Esophagus mucosa (tissue), 1 donor: Measurements from ENCODE around the gene C1QTNF3. TPM values are rescaled to one million over a fixed set of nuclear protein-coding genes. Genes with fewer than 3 reads are reported as not detected.

ENCODE experiments used
- ATAC-seq: fragments of 200-7000 bp; cut with Tn5 transposase; one replicate; pipeline ENCODE4 v1.9.1; 2020
- total RNA-seq: library from RNA; stranded (reverse); gene quantifications from one replicate; pipeline ENCODE4 v1.2.4, GENCODE V29; 2023
- donor health status: DM: yes; HTN: yes; CAD: no.

The C1QTNF3 gene
- total RNA-seq, 1 donor from 2014 or later = 1.2 TPM

DNA sequence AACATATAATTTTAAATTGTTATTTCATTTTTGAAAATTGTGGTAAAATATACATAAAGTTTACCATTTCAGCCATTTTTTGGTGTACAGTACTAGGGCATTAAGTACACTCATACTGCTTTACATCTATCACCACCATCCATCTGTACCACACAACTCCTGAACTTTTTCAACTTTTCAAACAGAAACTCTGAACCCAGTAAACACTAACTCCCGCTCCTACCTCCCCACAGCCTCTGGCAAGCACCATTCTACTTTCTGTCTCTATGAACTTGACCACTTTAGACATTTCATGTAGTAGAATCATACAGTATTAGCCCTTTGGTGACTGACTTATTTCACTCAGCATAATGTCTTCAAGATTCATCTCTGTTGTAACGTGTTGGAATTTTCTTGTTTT lies 50.1 kb downstream of the C1QTNF3 start:
- no peak for ATAC-seq

- no peak for ATAC-seq
These were observed 57.6 kb downstream of the C1QTNF3 start for GRCh38 chr5:33985447-33985846.

DNA sequence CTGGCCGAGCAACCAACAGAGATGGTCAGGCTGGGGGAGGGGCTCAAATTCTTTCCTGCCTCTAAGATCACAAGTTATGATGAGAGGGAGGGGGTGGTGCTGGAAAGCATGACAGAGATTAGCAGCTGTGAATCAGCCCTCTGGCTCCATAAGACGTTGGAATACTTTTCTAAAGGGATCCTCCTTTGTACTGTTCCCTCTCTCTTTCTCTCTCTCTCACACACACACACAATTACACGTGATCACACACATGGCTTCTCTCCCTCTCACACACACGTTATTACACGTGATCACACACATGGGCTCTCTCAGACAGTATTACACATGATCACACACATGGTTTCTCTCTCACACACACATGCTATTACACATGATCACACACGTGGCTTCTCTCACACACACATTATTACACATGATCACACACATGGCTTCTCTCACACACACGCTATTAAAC lies 58.3 kb downstream of the C1QTNF3 start, which contains the start of gene SLC45A2:
Gene SLC45A2 (minus strand): TSS at position 23 of the 454 bp plus-strand sequence. CDS start 110 bp downstream, outside the sequence.
- no peak for ATAC-seq

DNA sequence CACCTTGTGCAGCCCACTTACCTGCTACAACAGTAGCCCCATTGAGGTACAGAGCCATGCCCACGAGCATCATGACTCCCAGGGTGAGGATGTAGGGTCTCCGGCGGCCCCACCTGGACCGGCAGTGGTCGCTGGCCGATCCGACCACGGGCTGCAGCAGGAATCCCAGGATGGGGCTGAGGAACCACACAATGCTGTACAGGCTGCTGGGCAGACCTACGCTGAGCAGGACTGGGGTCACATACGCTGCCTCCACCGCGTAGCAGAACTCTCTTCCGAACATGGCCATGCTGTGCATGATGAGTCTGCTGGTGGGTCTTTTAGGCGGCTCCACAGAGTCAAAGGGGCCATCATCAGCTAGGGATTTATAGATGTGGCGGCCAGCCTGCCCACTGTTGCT lies 58.8 kb downstream of the C1QTNF3 start:
- ATAC-seq = no peak

DNA sequence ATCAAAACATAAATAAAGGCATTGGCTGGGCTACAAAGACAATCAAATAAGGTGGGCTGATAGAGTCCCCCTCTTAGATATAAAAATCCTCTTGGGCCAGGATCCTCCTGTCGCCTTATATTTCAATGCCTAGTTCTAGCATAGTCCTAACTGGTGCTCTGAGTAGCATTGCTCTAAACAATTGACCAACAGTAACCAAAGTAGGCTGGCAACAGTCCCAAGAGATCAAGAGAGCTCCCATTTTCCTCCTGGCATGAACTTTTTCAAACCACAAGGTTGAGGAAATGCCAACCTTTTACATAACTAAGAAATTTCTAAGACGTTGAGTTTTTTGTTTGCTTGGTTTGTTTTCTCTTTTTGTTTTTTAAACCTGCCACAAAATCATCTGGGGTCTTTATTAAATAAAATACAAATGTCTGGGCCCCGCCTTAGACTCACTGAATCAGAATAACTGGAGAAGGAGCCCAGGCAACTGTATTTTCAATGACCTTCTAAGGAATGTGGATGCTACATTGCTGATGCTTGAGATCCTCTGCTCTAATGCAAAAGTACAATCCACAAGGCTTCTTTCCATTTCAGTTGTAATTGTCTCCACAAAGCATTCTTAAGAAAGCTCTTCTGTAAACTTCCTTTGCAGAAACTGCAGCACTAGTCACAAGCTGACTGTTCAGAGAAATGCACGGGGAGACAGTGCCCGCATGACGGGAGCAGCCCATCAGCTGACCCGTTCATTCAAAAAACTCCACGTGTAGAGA lies 61.4 kb downstream of the C1QTNF3 start:
- ATAC-seq = no peak

DNA sequence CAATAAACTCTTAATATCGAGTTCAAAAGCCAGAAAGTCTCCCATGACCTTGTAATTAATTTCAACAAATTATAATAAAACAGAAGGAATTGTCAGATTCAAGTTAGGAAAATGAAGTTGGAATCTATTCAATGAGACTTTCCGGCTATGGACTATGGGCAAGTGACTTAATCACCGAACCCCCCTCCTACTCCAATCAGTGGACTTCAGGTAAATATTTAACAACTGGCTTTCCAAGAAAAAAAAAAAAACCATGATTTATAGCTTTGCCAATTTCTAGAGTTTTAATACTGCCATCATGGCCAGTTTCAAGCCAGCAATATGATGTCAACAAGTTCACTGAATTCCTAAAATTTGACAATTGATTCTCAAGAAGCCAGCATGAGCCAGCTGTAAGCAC lies 63.0 kb downstream of the C1QTNF3 start:
- ATAC-seq = no peak

DNA sequence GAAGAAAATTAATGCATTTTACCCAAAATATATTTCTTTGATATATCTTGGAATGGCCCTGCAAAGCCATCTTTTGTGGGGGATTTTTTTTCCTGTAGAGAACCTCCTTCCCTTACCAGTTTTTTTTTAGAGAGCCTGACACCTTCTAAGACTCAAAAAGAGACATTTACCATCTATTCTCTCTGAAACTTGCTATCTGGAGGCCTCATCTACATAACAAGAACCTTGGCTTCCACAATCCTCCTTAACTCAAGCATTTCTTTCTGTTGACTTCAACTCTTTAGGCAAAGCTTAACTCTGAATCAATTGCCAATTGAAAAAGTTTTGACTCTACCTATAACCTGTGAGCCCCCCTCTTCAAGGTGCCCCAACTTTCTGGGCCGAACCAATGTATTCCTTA lies 64.7 kb downstream of the C1QTNF3 start:
- ATAC-seq = no peak

DNA sequence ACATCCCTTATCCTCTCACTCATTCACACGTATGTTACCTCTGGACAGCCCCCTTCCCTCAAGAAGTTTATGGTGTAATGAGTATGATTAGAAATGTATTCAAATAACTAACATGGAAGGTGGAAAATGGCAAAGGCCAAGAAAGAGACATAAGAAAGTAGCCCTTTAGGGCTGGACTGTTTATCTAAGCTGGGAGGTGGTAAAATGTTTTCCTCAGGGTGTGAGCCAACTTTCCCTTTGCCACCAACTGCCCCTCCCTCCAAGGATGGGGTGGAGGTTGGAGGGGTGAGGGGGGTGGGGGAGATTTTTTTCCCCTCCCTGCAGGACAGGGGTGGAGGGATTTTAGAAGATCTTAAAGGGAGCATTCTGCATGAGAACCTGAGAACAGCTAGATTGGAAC lies 66.7 kb downstream of the C1QTNF3 start:
- ATAC-seq = no peak

GRCh38 chr5:33975852-33976251 lies 67.2 kb downstream of the C1QTNF3 start:
- no peak for ATAC-seq

DNA sequence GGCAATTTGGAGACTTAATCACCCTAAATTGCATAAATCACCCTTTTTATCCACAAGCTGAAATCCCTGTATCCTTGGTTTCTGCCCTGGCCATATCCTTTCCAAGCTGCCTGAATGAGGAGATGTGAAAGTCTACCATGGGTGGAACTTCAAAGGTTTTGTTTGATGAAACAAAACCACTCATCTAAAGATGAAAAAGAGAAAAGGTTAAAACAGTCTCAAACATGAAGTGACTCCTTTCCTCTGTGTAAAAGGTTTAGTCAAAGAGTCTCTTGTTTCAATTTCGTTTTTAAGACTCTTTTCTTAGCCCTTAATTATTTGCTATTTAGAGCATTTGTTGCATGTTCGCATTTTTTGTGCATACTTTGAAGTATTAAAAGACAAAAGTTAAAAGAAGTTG lies 69.7 kb downstream of the C1QTNF3 start:
- no peak for ATAC-seq

DNA sequence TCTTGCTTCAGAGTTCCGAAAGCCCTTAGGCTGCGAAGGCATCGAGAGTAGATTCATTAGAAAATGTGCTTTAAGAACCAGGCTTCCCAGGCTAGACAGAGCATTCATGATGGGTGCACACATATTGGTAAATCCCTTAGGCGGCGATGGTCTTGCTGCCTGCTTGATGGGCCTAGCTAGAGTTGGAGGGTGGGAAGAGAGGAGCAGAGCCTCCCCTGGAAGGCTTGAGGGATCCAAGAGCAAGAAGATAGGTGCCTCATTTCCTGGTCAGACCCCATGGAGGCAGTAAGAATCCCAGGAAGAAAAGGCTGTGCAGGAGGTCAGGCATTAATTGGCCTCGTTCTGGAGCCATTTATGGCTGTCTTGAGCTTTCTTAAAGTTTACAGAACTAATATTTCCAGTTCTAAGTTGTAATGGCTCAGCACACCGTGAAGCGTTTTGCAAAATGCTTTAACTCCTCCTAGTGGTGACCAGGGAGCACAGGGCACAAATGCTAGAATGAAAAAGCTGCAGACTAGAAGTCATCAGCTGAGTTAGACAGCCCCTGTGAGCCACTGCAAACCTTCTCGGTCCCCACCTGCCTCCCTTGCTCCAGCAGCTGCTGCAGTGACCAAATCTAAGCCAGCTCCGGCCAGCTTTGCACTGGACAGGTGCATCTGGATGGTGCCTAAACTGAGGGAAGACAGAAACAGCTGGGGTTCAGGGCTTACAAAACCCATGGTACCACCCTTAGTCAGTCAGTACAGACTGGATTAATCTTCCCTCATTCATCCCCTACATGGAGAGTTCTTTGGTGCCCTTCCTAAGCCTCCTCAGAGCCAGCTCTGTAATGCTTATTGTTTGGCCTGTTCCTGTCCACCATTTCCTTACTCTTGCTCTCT lies 73.2 kb downstream of the C1QTNF3 start:
- peak; percentile 74 for ATAC-seq

DNA sequence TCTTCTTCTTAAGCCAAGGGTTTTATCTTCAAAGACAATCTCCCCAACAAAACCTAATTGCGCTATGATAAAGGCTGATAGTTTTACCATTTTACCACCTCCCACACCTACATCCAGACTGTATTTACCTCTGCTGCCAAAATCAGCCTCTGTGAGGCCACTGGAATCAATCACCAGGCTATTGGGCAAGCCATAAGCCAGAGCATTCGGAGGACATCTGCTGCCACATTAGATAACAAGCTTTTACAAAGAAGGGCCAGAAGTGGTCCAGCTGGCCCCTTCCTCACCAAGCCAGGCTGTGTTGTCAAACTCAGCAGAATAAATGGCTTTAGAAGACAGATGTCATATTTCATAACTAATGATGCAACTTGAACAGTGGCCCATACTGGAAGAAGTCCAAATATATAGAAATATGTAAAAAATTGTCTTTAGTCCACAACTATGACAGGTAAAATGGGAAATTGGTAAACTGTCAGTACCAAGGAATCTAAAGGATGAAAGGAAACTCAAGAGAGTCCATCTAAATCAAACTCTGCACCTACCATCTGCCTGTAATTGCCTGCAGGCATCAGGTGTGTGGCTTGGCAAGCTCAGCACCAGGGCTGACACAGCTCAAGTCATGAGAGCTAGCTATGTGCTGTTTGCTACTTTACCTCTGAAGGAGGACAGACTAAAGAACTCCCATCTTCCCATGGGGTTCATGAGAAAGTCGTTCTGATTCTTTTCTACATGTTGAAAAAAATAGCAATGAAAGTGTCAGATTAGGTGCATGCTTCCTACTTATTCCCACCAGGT lies 74.6 kb downstream of the C1QTNF3 start:
- ATAC-seq = no peak

Other genes starting within 250 kb of the C1QTNF3 start
- gene ADAMTS12, start 151.2 kb downstream of the C1QTNF3 start, total RNA-seq = 0.52 TPM
- gene RXFP3, start 106.8 kb downstream of the C1QTNF3 start, total RNA-seq = not detected
- gene SLC45A2, start 58.5 kb downstream of the C1QTNF3 start, total RNA-seq = not detected
- gene AMACR, start 35.2 kb downstream of the C1QTNF3 start, total RNA-seq = 13.5 TPM